Measurements from ENCODE around the gene METTL18.

METTL18 gene

GRCh38 chr1:169786974-169787373 is 7.7 kb downstream of the METTL18 start:
- no peak for DNase-seq (ENCODE audit: low read depth in 3 of 3)

GRCh38 chr1:169785267-169785666 is 9.4 kb downstream of the METTL18 start:
- no peak for DNase-seq (ENCODE audit: low read depth in 3 of 3)

GRCh38 chr1:169784102-169784501 is 10.6 kb downstream of the METTL18 start:
- no peak for DNase-seq (ENCODE audit: low read depth in 3 of 3)

- DNase-seq (ENCODE audit: low read depth in 3 of 3), result no peak
Observed at GRCh38 chr1:169782596-169782995, 12.1 kb downstream of the METTL18 start.

GRCh38 chr1:169779970-169780369 is 14.7 kb downstream of the METTL18 start:
- DNase-seq (ENCODE audit: low read depth in 3 of 3), result no peak

GRCh38 chr1:169779150-169779549 is 15.6 kb downstream of the METTL18 start:
- no peak for DNase-seq (ENCODE audit: low read depth in 3 of 3)

GRCh38 chr1:169776440-169776839 is 18.3 kb downstream of the METTL18 start:
- no peak for DNase-seq (ENCODE audit: low read depth in 3 of 3)

GRCh38 chr1:169768161-169768560 is 26.5 kb downstream of the METTL18 start:
- DNase-seq (ENCODE audit: low read depth in 3 of 3), result no peak

GRCh38 chr1:169765580-169766331 is 29.0 kb downstream of the METTL18 start:
- DNase-seq (ENCODE audit: low read depth in 3 of 3), result no peak

GRCh38 chr1:169764919-169765318 is 29.8 kb downstream of the METTL18 start:
- DNase-seq (ENCODE audit: low read depth in 3 of 3), result no peak

GRCh38 chr1:169762699-169763098 is 32.0 kb downstream of the METTL18 start:
- DNase-seq (ENCODE audit: low read depth in 3 of 3), result no peak

GRCh38 chr1:169759038-169759437 is 35.7 kb downstream of the METTL18 start:
- DNase-seq (ENCODE audit: low read depth in 3 of 3), result no peak

- DNase-seq (ENCODE audit: low read depth in 3 of 3), result no peak
Observed at GRCh38 chr1:169753549-169753948, 41.2 kb downstream of the METTL18 start.

- DNase-seq (ENCODE audit: low read depth in 3 of 3), result no peak
Observed at GRCh38 chr1:169750041-169750440, 44.7 kb downstream of the METTL18 start.

- no peak for DNase-seq (ENCODE audit: low read depth in 3 of 3)
Observed at GRCh38 chr1:169746550-169746949, 48.2 kb downstream of the METTL18 start.

GRCh38 chr1:169745015-169745861 is 49.5 kb downstream of the METTL18 start:
- no peak for DNase-seq (ENCODE audit: low read depth in 3 of 3)

All from stimulated activated CD4-positive, alpha-beta T cell treated with anti-CD3 and anti-CD28 coated beads, TNF-alpha, amount 100 ng/mL, for 4 hours (primary cell).